Amniotic epithelial cell (primary cell): ENCODE measurements around the gene PPP1CA.
A peak's percentile ranks its signal among the peaks of the same experiment; 100 is the strongest.

Experiments
- DNase-seq: peaks from one replicate; pipeline ENCODE4 v3.0.0-alpha.2; 2010; ENCODE audit warnings: low read depth

The PPP1CA gene

DNA sequence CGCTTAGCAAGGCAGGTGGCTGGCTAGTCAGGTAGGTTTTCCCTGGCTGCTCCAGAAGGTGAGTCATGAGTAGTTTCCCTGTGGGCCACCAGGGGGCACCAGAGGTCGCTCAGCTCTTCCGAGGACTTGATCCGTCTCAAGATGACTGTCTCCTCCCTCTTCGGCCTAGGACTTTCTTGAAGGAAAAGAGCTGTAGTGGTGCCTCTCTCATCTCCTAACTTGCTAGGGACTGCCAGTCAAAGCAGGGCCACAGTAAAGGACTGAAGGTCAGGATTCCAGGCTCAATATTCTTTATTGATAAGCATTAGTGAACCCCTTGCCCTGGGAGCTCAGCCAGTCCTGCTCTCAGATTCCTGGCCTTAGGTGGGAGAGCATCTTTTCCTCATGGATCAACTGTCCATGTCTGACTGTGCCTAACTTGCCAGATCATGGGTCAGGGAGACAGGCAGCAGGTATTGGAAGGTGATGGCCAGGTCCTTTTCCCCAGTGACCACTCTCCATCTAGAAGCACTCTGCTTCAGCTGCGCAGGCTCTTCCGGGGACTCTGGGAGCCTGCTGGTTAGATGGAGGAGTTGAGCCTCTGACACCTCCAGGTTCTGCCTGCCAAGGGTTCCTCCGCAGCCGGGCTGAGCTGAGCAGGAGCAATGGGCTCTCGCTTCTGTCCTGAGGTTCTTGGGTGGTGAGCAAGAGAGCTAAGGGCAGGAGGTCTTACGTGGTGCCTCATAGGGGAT, 50.2 kb downstream of the PPP1CA start:
- peak; percentile 72 for DNase-seq

- no peak for DNase-seq
Measured at GRCh38 chr11:67349928-67350465, 51.7 kb downstream of the PPP1CA start.

DNA sequence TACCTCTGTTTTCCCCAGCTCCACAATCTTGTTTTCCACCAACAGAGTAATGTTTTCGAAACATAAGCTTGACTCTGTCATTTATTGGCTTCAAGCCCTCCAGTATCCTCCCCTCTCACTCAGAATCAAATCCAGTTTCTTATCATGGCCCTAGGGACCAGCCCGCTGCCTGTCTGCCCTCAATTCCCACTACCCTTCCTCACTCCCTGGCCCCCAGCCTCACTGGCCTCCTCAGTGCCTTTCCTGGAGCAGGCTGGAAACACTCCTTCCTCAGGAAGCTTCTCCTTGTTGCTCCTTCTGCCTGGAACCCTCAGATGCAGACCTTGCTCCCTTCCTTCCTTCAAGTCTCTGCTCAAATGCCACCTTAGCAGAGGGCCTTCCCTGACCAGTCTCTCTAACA, 52.2 kb downstream of the PPP1CA start:
- DNase-seq: no peak

DNA sequence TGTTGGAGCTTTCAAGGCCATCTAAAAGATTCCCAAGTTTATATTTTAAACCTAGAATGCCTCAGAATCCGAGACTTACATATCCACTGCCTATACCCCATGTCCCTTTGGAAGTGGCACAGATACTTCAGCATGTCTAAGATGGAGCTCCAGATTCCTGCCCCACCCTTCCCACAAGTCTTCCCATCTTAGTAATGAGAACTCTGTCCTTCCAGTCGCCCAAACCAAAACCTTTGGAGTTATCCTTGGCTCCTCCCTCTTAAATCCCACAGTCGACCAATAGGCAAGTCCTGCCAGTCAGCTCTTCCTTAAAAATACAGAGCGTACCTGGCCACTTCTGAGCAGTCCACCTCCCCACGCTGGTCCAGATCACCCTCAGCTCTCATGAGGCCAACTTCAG, 52.6 kb downstream of the PPP1CA start:
- no peak for DNase-seq
